HepG2 (cell line): ENCODE measurements around the gene GPR33. TPM values are rescaled to one million over a fixed set of nuclear protein-coding genes. Genes with fewer than 3 reads are reported as not detected.

Experiments used
- ATAC-seq: fragments of 200-7000 bp; cut with Tn5 transposase; 3 replicates; pipeline ENCODE4 v1.9.1; 2020; ENCODE audit warnings: mild to moderate bottlenecking, moderate library complexity
- BruUV-seq: library from RNA; stranded (reverse); fragments of 400-500 nt; replicated peaks from 2 replicates; lab custom pipeline; 2021; lab: Mats Ljungman, UMichigan
- CTCF ChIA-PET: fragments of 300-600 bp; formaldehyde crosslinking; extraction: SDS; loops from one replicate; lab custom pipeline; 2021; ENCODE audit warnings: low total read pairs, inconsistent platforms, low intra/inter-chr PET ratio; lab: Yijun Ruan, JAX
- POLR2A ChIA-PET: fragments of 350-600 bp; sonication (Branson Sonifier 250); formaldehyde crosslinking; loops from one replicate; lab custom pipeline; 2020; ENCODE audit warnings: antibody characterized with exemption, inconsistent platforms; lab: Yijun Ruan, JAX
- DNase-seq: peaks from one replicate; pipeline ENCODE4 v3.0.0-alpha.2; 2015; ENCODE audit warnings: low spot score
- FAIRE-seq: peaks from 3 replicates; lab custom pipeline; 2011; peaks lifted over from hg19 to GRCh38; lab: Jason Lieb, UNC
- H2AFZ ChIP-seq: one replicate; pipeline ENCODE4 v1.6.1; 2011; ENCODE audit warnings: low read length, inconsistent platforms
- H3K27ac ChIP-seq: fragments of 300-600 bp; 3 replicates; pipeline ENCODE4 v1.8.0; 2011; ENCODE audit warnings: mixed run types, mild to moderate bottlenecking, mixed read lengths, low read length, inconsistent platforms; ENCODE audit not compliant: insufficient read depth; ENCODE audit errors: extremely low read length
- H3K27me3 ChIP-seq, 2 experiments: fragments of 200-600 bp in 1 of 2; 2 replicates in 1 of 2; 3 replicates in 1 of 2; pipeline versions ENCODE4 v1.6.0 to v1.8.0; 2011; ENCODE audit warnings: low read length in 2 of 2, mild to moderate bottlenecking in 2 of 2, moderate library complexity in 2 of 2, inconsistent platforms in 1 of 2; ENCODE audit not compliant: insufficient read depth in 2 of 2, control insufficient read depth in 1 of 2
- H3K36me3 ChIP-seq, 2 experiments: fragments of 200-600 bp in 1 of 2; replicated peaks in 1 of 2; 2 replicates in 1 of 2; 3 replicates in 1 of 2; pipeline versions ENCODE4 v1.5.1 to v1.8.0; 2011; ENCODE audit warnings: low read length in 2 of 2, inconsistent platforms in 1 of 2; ENCODE audit not compliant: insufficient read depth in 2 of 2, control insufficient read depth in 1 of 2
- H3K4me1 ChIP-seq: 2 replicates; pipeline ENCODE4 v1.5.1; 2012; ENCODE audit warnings: low read length, inconsistent platforms; ENCODE audit not compliant: insufficient read depth
- H3K4me2 ChIP-seq: 2 replicates; pipeline ENCODE4 v1.6.0; 2011; ENCODE audit warnings: low read depth, low read length, inconsistent platforms
- H3K4me3 ChIP-seq, 3 experiments: fragments of 200-600 bp in 1 of 3; sonication (generic), shearing (Covaris generic) in 1 of 3; replicated peaks in 1 of 3; 2 replicates each; pipeline ENCODE4 v1.5.1; 2011 to 2016; ENCODE audit warnings: low read length in 3 of 3, inconsistent platforms in 2 of 3, low read depth in 2 of 3, mild to moderate bottlenecking in 2 of 3, control low read depth in 1 of 3, mixed read lengths in 1 of 3; ENCODE audit not compliant: insufficient read depth in 1 of 3
- H3K79me2 ChIP-seq: one replicate; pipeline ENCODE4 v1.6.1; 2011; ENCODE audit warnings: low read length, inconsistent platforms; ENCODE audit not compliant: insufficient read depth
- H3K9ac ChIP-seq: 2 replicates; pipeline ENCODE4 v1.6.0; 2011; ENCODE audit warnings: mild to moderate bottlenecking, low read depth, low read length, inconsistent platforms; ENCODE audit not compliant: insufficient read depth
- H3K9me3 ChIP-seq: 2 replicates; pipeline ENCODE4 v1.5.1; 2012; ENCODE audit warnings: mild to moderate bottlenecking, low read length
- H4K20me1 ChIP-seq: 2 replicates; pipeline ENCODE4 v1.6.0; 2011; ENCODE audit warnings: inconsistent platforms, mild to moderate bottlenecking, low read length, moderate library complexity; ENCODE audit not compliant: insufficient read depth
- AKAP8 ChIP-seq: sonication (generic); formaldehyde crosslinking; IDR thresholded peaks from 2 replicates; pipeline ENCODE4 v1.5.1; 2020; ENCODE audit warnings: mild to moderate bottlenecking, missing genetic modification reagents
- ATF7 ChIP-seq, 2 experiments: fragments of 450-650 bp in 1 of 2; sonication (generic) in 1 of 2; formaldehyde crosslinking in 1 of 2; IDR thresholded peaks; 2 replicates each; pipeline versions ENCODE4 v1.4.0 to v1.6.1; 2016 to 2020; ENCODE audit warnings: antibody characterized with exemption in 1 of 2, mild to moderate bottlenecking in 1 of 2, missing genetic modification reagents in 1 of 2
- CCDC6 ChIP-seq: sonication (generic); formaldehyde crosslinking; IDR thresholded peaks from 2 replicates; pipeline ENCODE4 v1.8.1; 2022; ENCODE audit warnings: mild to moderate bottlenecking, missing genetic modification reagents, moderate library complexity
- NFIB ChIP-seq: sonication (generic); formaldehyde crosslinking; IDR thresholded peaks from 2 replicates; pipeline ENCODE4 v1.9.0; 2021; ENCODE audit warnings: missing genetic modification reagents, mild to moderate bottlenecking, borderline replicate concordance
- RBM22 ChIP-seq: fragments of 200-400 bp; formaldehyde crosslinking; optimal IDR thresholded peaks from 2 replicates; pipeline ENCODE3; 2017; ENCODE audit warnings: mild to moderate bottlenecking, low read length, moderate library complexity
- ZNF160 ChIP-seq: sonication (generic); formaldehyde crosslinking; IDR thresholded peaks from 2 replicates; pipeline ENCODE4 v1.8.0; 2022; ENCODE audit warnings: mild to moderate bottlenecking, inconsistent platforms, missing genetic modification reagents
- ZNF670 ChIP-seq: sonication (generic); formaldehyde crosslinking; IDR thresholded peaks from 2 replicates; pipeline ENCODE4 v1.8.0; 2022; ENCODE audit warnings: mild to moderate bottlenecking, missing genetic modification reagents, borderline replicate concordance
- ZNF766 ChIP-seq: sonication (generic); formaldehyde crosslinking; IDR thresholded peaks from 2 replicates; pipeline ENCODE4 v1.5.0; 2020; ENCODE audit warnings: missing genetic modification reagents, borderline replicate concordance
- ZNF780A ChIP-seq: sonication (generic); formaldehyde crosslinking; IDR thresholded peaks from 2 replicates; pipeline ENCODE4 v1.8.0; 2022; ENCODE audit warnings: mild to moderate bottlenecking, missing genetic modification reagents, moderate library complexity
- ZSCAN9 ChIP-seq: IDR thresholded peaks from 2 replicates; pipeline ENCODE4 v1.6.1; 2016; ENCODE audit warnings: borderline replicate concordance
- WGBS: methylation state at CpG from one replicate; pipeline ENCODE4 v1.1.6; 2017; ENCODE audit warnings: low lambda C conversion rate; 5-methylcytosine and 5-hydroxymethylcytosine counted together
- in situ Hi-C: cut with HindIII; loops from 2 replicates; pipeline ENCODE4 v1.10.0; 2017; ENCODE audit warnings: low pct_unique_long_range_greater_than_20kb; ENCODE audit not compliant: extremely low pct_ligation_motif_present
- intact Hi-C: fragments of 100-400 bp; cut with micrococcal nuclease; formaldehyde crosslinking; loops from one replicate; pipeline ENCODE4 v1.10.0; 2022; ENCODE audit not compliant: unreplicated experiment
- polyA plus RNA-seq, 8 experiments: library from polyadenylated mRNA; depleted of rRNA in 3 of 8; stranded (reverse) in 7 of 8; unstranded in 1 of 8; fragments of >200 nt; fragmentation: Illumina TruSeq in 4 of 8; extraction: Trizol in 4 of 8; gene quantifications; 2 replicates each; pipeline versions ENCODE4 v1.2.1 to v1.2.3, GENCODE V29; 2011 to 2016; ENCODE audit warnings: low read depth in 4 of 8, missing spikeins in 1 of 8, mixed read lengths in 1 of 8; ENCODE audit not compliant: insufficient read depth in 1 of 8
- total RNA-seq, 5 experiments: library from RNA; depleted of rRNA; stranded (reverse); fragments of >200 nt; fragmentation: Illumina TruSeq; extraction: Trizol; gene quantifications; 2 replicates each; pipeline ENCODE4 v1.2.3, GENCODE V29; 2016; ENCODE audit warnings: low read depth in 1 of 5
- TF ChIP-seq, protein P1 (sequence below): sonication (generic); formaldehyde crosslinking; IDR thresholded peaks from one replicate; pipeline ENCODE4 v1.5.1; 2020; ENCODE audit warnings: mild to moderate bottlenecking, missing genetic modification reagents; ENCODE audit errors: not compliant biosample characterization
- TF ChIP-seq, protein P2 (sequence below): fragments of 450-650 bp; IDR thresholded peaks from 2 replicates; pipeline ENCODE4 v1.6.1; 2016
- TF ChIP-seq, protein P3 (sequence below): IDR thresholded peaks from 2 replicates; pipeline ENCODE4 v1.6.1; 2016; ENCODE audit warnings: missing compliant biosample characterization, missing genetic modification reagents, borderline replicate concordance

Gene GPR33
- total and polyA plus RNA-seq, 2 of the 13 experiments (the other 11 are each of a cell fraction or from before 2014, with no cell fraction given): not detected

DNA sequence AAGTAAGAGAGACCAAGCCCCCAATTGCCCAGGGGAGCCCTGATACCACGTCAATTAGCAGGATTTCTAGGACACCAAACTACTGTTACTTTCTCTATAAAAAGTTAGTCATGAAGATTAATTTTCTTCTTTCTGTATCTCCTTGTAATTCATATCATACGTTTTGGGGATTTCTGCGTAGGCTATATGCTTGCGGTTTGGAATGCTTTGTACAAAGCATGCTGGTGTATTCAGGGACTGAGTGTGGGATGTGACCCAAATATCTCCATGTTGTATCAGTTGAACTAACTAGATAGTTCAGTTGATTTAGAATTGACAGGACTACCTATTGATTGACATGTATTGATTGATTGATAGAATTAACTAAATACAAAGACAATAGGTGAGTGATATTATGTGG, 7.7 kb downstream of the GPR33 start (continued):
- TF ChIP-seq ZNF766 (CRISPR knock-in tag) (no peak), ATF7 (IDR thresholded peaks at IDR 0.05) (no peak), ATF7 (CRISPR knock-in tag; IDR thresholded peaks at IDR 0.05) (no peak), NFIB (no peak)

DNA sequence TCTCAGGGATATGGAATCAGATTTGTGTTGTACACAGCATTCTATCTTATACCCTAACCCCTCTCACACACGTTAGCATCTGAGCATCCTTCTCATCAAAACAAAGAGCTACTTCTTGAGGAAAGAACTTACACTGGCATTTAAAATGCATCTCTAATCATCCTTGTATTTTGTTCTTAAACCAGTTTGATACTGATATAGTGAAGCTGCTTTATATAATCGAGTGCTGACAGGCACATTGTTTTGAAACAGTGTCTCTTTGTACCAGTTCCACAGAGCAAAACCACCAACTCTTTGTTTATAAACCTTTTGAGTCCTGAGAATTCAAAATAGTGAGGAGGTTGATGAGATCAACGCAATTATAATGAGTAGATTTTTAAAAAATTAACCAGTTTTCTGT, 8.8 kb downstream of the GPR33 start:
- POLR2A ChIA-PET: no interaction called here
- Histone ChIP-seq H3K4me2 (no peak overlapping the region), H3K4me3 (no peak overlapping the region), H3K79me2 (no peaks in the 10 kb centered on the region), H3K27ac (no peak overlapping the region), H3K9me3 (no peaks in the 10 kb centered on the region), H3K9ac (no peak overlapping the region), H2AFZ (no peak overlapping the region), H4K20me1 (no peaks in the 10 kb centered on the region; the same call in 1 of the 2 replicates), H3K27me3 (peaks cover 0 to 11% of the 10 kb centered on the region in 2 experiments; a peak in 1 of 5 replicates), H3K36me3 (no peaks in the 10 kb centered on the region), H3K4me1 (no peaks in the 10 kb centered on the region)
- in situ Hi-C loops: no loop called here
- DNase-seq (no peak), FAIRE-seq (no peak), ATAC-seq (no peak)
- intact Hi-C loops: no loop called here
- no TSS peak for BruUV-seq
- CTCF ChIA-PET: no interaction called here
- WGBS: 5% methylated on average over 3 of the region's 3 CpGs
- TF ChIP-seq ZNF780A: no peak
- TF ChIP-seq, protein P1, sequence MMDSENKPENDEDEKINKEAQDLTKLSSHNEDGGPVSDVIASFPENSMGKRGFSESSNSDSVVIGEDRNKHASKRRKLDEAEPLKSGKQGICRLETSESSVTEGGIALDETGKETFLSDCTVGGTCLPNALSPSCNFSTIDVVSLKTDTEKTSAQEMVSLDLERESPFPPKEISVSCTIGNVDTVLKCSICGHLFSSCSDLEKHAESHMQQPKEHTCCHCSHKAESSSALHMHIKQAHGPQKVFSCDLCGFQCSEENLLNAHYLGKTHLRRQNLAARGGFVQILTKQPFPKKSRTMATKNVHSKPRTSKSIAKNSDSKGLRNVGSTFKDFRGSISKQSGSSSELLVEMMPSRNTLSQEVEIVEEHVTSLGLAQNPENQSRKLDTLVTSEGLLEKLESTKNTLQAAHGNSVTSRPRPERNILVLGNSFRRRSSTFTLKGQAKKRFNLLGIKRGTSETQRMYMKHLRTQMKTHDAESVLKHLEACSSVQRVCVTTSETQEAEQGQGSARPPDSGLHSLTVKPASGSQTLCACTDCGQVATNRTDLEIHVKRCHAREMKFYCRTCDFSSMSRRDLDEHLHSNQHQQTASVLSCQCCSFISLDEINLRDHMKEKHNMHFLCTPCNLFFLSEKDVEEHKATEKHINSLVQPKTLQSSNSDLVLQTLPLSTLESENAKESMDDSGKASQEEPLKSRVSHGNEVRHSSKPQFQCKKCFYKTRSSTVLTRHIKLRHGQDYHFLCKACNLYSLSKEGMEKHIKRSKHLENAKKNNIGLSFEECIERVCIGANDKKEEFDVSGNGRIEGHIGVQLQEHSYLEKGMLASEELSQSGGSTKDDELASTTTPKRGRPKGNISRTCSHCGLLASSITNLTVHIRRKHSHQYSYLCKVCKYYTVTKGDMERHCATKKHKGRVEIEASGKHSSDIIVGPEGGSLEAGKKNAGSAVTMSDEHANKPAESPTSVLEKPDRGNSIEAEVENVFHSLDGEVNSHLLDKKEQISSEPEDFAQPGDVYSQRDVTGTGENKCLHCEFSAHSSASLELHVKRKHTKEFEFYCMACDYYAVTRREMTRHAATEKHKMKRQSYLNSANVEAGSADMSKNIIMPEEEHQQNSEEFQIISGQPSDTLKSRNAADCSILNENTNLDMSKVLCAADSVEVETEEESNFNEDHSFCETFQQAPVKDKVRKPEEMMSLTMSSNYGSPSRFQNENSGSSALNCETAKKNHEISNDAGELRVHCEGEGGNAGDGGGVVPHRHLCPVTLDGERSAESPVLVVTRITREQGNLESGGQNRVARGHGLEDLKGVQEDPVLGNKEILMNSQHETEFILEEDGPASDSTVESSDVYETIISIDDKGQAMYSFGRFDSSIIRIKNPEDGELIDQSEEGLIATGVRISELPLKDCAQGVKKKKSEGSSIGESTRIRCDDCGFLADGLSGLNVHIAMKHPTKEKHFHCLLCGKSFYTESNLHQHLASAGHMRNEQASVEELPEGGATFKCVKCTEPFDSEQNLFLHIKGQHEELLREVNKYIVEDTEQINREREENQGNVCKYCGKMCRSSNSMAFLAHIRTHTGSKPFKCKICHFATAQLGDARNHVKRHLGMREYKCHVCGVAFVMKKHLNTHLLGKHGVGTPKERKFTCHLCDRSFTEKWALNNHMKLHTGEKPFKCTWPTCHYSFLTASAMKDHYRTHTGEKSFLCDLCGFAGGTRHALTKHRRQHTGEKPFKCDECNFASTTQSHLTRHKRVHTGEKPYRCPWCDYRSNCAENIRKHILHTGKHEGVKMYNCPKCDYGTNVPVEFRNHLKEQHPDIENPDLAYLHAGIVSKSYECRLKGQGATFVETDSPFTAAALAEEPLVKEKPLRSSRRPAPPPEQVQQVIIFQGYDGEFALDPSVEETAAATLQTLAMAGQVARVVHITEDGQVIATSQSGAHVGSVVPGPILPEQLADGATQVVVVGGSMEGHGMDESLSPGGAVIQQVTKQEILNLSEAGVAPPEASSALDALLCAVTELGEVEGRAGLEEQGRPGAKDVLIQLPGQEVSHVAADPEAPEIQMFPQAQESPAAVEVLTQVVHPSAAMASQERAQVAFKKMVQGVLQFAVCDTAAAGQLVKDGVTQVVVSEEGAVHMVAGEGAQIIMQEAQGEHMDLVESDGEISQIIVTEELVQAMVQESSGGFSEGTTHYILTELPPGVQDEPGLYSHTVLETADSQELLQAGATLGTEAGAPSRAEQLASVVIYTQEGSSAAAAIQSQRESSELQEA (CRISPR knock-in tag): no peak
- TF ChIP-seq, protein P2, sequence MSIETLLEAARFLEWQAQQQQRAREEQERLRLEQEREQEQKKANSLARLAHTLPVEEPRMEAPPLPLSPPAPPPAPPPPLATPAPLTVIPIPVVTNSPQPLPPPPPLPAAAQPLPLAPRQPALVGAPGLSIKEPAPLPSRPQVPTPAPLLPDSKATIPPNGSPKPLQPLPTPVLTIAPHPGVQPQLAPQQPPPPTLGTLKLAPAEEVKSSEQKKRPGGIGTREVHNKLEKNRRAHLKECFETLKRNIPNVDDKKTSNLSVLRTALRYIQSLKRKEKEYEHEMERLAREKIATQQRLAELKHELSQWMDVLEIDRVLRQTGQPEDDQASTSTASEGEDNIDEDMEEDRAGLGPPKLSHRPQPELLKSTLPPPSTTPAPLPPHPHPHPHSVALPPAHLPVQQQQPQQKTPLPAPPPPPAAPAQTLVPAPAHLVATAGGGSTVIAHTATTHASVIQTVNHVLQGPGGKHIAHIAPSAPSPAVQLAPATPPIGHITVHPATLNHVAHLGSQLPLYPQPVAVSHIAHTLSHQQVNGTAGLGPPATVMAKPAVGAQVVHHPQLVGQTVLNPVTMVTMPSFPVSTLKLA: no peak
- TF ChIP-seq, protein P3, sequence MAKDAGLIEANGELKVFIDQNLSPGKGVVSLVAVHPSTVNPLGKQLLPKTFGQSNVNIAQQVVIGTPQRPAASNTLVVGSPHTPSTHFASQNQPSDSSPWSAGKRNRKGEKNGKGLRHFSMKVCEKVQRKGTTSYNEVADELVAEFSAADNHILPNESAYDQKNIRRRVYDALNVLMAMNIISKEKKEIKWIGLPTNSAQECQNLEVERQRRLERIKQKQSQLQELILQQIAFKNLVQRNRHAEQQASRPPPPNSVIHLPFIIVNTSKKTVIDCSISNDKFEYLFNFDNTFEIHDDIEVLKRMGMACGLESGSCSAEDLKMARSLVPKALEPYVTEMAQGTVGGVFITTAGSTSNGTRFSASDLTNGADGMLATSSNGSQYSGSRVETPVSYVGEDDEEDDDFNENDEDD (CRISPR knock-in tag): no peak
- TF ChIP-seq CCDC6 (CRISPR knock-in tag): no peak
- no peak for TF ChIP-seq ZSCAN9 (CRISPR knock-in tag)
- TF ChIP-seq ZNF160: no peak
- TF ChIP-seq ZNF670 (CRISPR knock-in tag): no peak
- no peak for TF ChIP-seq AKAP8
- no peak for TF ChIP-seq RBM22
